HEK293 (cell line): Measurements from ENCODE around the gene CAPN10.

ENCODE experiments used
- CTCF ChIA-PET: fragments of 350-600 bp; formaldehyde crosslinking; extraction: SDS; loops from one replicate; lab custom pipeline; 2021; ENCODE audit warnings: antibody characterized with exemption; lab: Yijun Ruan, JAX
- POLR2A ChIA-PET: fragments of 300-600 bp; formaldehyde crosslinking; extraction: SDS; loops from one replicate; lab custom pipeline; 2020; ENCODE audit warnings: antibody characterized with exemption, inconsistent platforms; lab: Yijun Ruan, JAX
- H3K27ac ChIP-seq: fragments of 200-500 bp; sonication (Bioruptor generic); 2 replicates; pipeline ENCODE4 v1.5.1; 2014; ENCODE audit warnings: low read depth, low read length, control low read depth, inconsistent platforms; ENCODE audit errors: extremely low read depth
- H3K36me3 ChIP-seq, 2 experiments: fragments of 200-500 bp in 1 of 2; sonication (Bioruptor generic) in 1 of 2; 1 replicate in 1 of 2; 2 replicates in 1 of 2; pipeline ENCODE4 v1.5.1; 2014 to 2017; ENCODE audit warnings: inconsistent platforms in 2 of 2, low read length in 2 of 2; ENCODE audit not compliant: control insufficient read depth in 2 of 2, insufficient read depth in 1 of 2
- H3K4me1 ChIP-seq: fragments of 200-500 bp; sonication (Bioruptor generic); 2 replicates; pipeline ENCODE4 v1.5.1; 2014; ENCODE audit warnings: mild to moderate bottlenecking, low read length, inconsistent platforms; ENCODE audit not compliant: control insufficient read depth, insufficient read depth
- H3K4me3 ChIP-seq: 2 replicates; pipeline ENCODE4 v1.5.1; 2011; ENCODE audit warnings: low read depth, mild to moderate bottlenecking, control low read depth, low read length, moderate library complexity
- H3K9me3 ChIP-seq: fragments of 200-500 bp; sonication (Bioruptor generic); 2 replicates; pipeline ENCODE4 v1.5.1; 2014; ENCODE audit warnings: low read depth, low read length, inconsistent platforms; ENCODE audit not compliant: control insufficient read depth, insufficient read depth
- CTCF ChIP-seq: fragments of 450-650 bp; formaldehyde crosslinking; IDR thresholded peaks from 2 replicates; pipeline ENCODE4 v1.5.1; 2016; ENCODE audit warnings: missing biosample characterization, missing genetic modification characterization
- GLI4 ChIP-seq: fragments of 450-650 bp; formaldehyde crosslinking; IDR thresholded peaks from 2 replicates; pipeline ENCODE4 v1.5.1; 2016; ENCODE audit warnings: missing biosample characterization, missing genetic modification characterization
- GLIS1 ChIP-seq: fragments of 450-650 bp; formaldehyde crosslinking; IDR thresholded peaks from 2 replicates; pipeline ENCODE4 v1.5.1; 2016; ENCODE audit warnings: missing biosample characterization, missing genetic modification characterization
- HOXC10 ChIP-seq: sonication (generic); formaldehyde crosslinking; IDR thresholded peaks from 2 replicates; pipeline ENCODE4 v1.8.1; 2023; ENCODE audit warnings: mild to moderate bottlenecking, missing genetic modification reagents
- MYNN ChIP-seq: fragments of 450-650 bp; formaldehyde crosslinking; IDR thresholded peaks from 2 replicates; pipeline ENCODE4 v1.5.1; 2016; ENCODE audit warnings: missing biosample characterization, missing genetic modification characterization, borderline replicate concordance
- SP3 ChIP-seq: fragments of 450-650 bp; formaldehyde crosslinking; IDR thresholded peaks from 2 replicates; pipeline ENCODE4 v1.5.1; 2016; ENCODE audit warnings: missing biosample characterization, missing genetic modification characterization
- TCF7L2 ChIP-seq: IDR thresholded peaks from 2 replicates; pipeline ENCODE4 v1.6.1; 2011; ENCODE audit warnings: low read depth, mild to moderate bottlenecking, inconsistent platforms, low read length, moderate library complexity, borderline replicate concordance
- ZBTB17 ChIP-seq: fragments of 450-650 bp; formaldehyde crosslinking; IDR thresholded peaks from 2 replicates; pipeline ENCODE4 v1.5.1; 2016; ENCODE audit warnings: missing biosample characterization, missing genetic modification characterization
- ZEB2 ChIP-seq: fragments of 450-650 bp; formaldehyde crosslinking; IDR thresholded peaks from 2 replicates; pipeline ENCODE4 v1.5.1; 2016; ENCODE audit warnings: missing biosample characterization, missing genetic modification characterization
- ZNF114 ChIP-seq: fragments of 450-650 bp; formaldehyde crosslinking; IDR thresholded peaks from 2 replicates; pipeline ENCODE4 v1.5.0; 2017; ENCODE audit warnings: missing biosample characterization, missing genetic modification characterization
- ZNF155 ChIP-seq: fragments of 450-650 bp; formaldehyde crosslinking; IDR thresholded peaks from 2 replicates; pipeline ENCODE4 v1.5.1; 2016; ENCODE audit warnings: missing biosample characterization, missing genetic modification characterization
- ZNF221 ChIP-seq: fragments of 450-650 bp; formaldehyde crosslinking; IDR thresholded peaks from 2 replicates; pipeline ENCODE4 v1.5.1; 2017; ENCODE audit warnings: missing biosample characterization, missing genetic modification characterization, borderline replicate concordance
- ZNF223 ChIP-seq: fragments of 450-650 bp; formaldehyde crosslinking; IDR thresholded peaks from 2 replicates; pipeline ENCODE4 v1.5.1; 2016; ENCODE audit warnings: missing biosample characterization, missing genetic modification characterization
- ZNF354C ChIP-seq: fragments of 450-650 bp; formaldehyde crosslinking; IDR thresholded peaks from 2 replicates; pipeline ENCODE4 v1.5.1; 2016; ENCODE audit warnings: missing biosample characterization, missing genetic modification characterization, low read depth, borderline replicate concordance
- ZNF391 ChIP-seq: fragments of 450-650 bp; formaldehyde crosslinking; IDR thresholded peaks from 2 replicates; pipeline ENCODE4 v1.5.1; 2016; ENCODE audit warnings: low read depth, missing biosample characterization, missing genetic modification characterization, borderline replicate concordance
- ZNF488 ChIP-seq: fragments of 450-650 bp; formaldehyde crosslinking; IDR thresholded peaks from 2 replicates; pipeline ENCODE4 v1.5.1; 2016; ENCODE audit warnings: missing biosample characterization, missing genetic modification characterization
- ZNF514 ChIP-seq: fragments of 450-650 bp; formaldehyde crosslinking; IDR thresholded peaks from 2 replicates; pipeline ENCODE4 v1.5.1; 2016; ENCODE audit warnings: missing biosample characterization, missing genetic modification characterization
- ZNF623 ChIP-seq: fragments of 450-650 bp; formaldehyde crosslinking; IDR thresholded peaks from 2 replicates; pipeline ENCODE4 v1.5.1; 2016; ENCODE audit warnings: missing biosample characterization, missing genetic modification characterization
- ZNF658 ChIP-seq: fragments of 450-650 bp; formaldehyde crosslinking; IDR thresholded peaks from 2 replicates; pipeline ENCODE4; 2016; ENCODE audit warnings: missing biosample characterization, missing genetic modification characterization
- ZNF76 ChIP-seq: fragments of 450-650 bp; formaldehyde crosslinking; IDR thresholded peaks from 2 replicates; pipeline ENCODE4; 2016; ENCODE audit warnings: low read depth, missing biosample characterization, missing genetic modification characterization, borderline replicate concordance
- ZNF777 ChIP-seq: fragments of 450-650 bp; formaldehyde crosslinking; IDR thresholded peaks from 2 replicates; pipeline ENCODE4 v1.5.1; 2017; ENCODE audit warnings: missing biosample characterization, missing genetic modification characterization, borderline replicate concordance
- ZNF843 ChIP-seq: fragments of 450-650 bp; formaldehyde crosslinking; IDR thresholded peaks from 2 replicates; pipeline ENCODE4 v1.5.1; 2016; ENCODE audit warnings: missing biosample characterization, missing genetic modification characterization
- ZSCAN16 ChIP-seq: fragments of 450-650 bp; formaldehyde crosslinking; IDR thresholded peaks from 2 replicates; pipeline ENCODE4 v1.5.1; 2016; ENCODE audit warnings: missing biosample characterization, missing genetic modification characterization
- ZXDB ChIP-seq: fragments of 450-650 bp; formaldehyde crosslinking; IDR thresholded peaks from 2 replicates; pipeline ENCODE4 v1.5.1; 2016; ENCODE audit warnings: missing biosample characterization, missing genetic modification characterization
- TF ChIP-seq, protein P1 (sequence below): fragments of 450-650 bp; formaldehyde crosslinking; IDR thresholded peaks from 2 replicates; pipeline ENCODE4 v1.5.1; 2016; ENCODE audit warnings: missing biosample characterization, missing genetic modification characterization

The CAPN10 gene

DNA sequence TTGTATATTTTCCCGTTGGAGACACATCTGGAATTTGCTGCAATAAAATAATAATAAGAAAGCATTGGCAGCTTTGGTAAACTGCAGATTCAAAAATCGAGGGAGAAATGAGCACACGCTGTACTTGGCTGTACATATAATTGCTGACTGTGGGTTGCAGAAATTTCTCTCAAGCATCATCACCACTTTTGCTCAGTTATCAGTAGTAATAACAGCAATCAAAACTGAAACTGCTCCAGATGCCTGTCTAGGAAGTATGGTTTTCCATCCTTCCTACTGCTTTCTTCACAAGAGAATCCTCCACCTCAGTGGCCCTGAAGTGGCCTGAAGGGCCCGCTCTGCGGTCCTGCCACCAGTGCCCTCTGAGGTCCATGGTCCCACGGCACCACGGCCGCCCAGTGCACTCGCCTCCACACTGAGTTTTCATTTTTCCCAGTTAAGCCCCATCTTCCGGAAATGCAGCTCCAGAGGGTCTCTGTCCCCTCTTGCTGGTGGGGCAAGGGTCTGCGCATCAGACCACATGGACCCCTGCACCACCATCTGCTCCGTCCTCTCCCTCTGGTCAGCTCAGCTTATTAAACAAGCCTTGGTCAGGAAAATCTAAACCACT lies 22.5 kb upstream of the CAPN10 start:
- no peak for TF ChIP-seq TCF7L2
- no peak for TF ChIP-seq ZNF777
- no peak for TF ChIP-seq GLI4 (tag by site-specific recombination)
- no peak for TF ChIP-seq ZEB2 (tag by site-specific recombination)
- TF ChIP-seq HOXC10 (CRISPR knock-in tag) = no peak
- ChIA-PET POLR2A (interaction anchor here (1.7 to 3.8 kb wide), 2 partner anchors 22 to 23 kb away, joined by 9 to 46 read pairs; partner anchors contain the start of gene CAPN10), CTCF (interaction anchor here (0.5 to 3.8 kb wide), 4 partner anchors 16 to 50 kb away, joined by 4 to 33 read pairs (median 7); no protein-coding TSS in a partner anchor)
- peaks cover 0 to 22% of the 10 kb centered on the region in 2 experiments; a peak in 1 of 3 replicates for H3K36me3 ChIP-seq
- no peak overlapping the region for H3K27ac ChIP-seq
- no peaks in the 10 kb centered on the region for H3K9me3 ChIP-seq
- H3K4me1 ChIP-seq = peaks cover 8% of the 10 kb centered on the region
- H3K4me3 ChIP-seq = no peak overlapping the region

DNA sequence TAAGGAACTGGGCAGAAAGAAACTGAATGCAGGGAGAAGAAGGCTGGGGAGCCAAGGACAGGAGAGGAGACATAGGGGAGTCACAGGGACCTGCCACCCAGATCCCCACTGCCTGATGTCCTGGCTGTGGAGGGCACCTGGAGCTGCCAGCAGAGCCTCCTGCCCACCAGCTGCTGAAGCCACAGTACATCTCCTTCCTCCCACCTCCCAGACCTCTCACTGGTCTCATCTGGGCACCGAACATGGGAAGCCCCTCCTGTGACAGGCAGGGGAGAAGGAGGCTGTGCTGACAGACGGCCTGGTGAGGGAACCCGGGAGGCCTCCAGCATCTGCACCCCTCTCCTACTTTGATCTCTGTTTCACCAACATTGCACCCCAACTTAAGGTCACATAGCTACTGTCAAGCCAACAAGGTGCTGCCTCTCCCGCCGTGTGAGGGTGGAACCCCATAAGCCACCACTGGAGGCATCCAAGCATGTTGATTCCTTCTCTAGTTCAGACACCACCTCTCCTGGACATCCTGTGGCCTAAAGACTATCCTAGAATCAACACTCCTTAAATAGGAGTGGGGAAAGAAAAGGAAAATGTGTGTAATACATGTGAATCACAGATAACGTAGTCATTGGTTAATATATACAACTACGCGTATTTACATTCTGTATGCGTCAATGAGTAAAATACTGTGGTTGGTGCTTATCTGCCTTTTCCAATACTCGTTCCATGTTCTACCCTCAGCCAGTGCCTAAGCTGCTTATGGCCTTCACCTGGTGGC lies 21.8 kb upstream of the CAPN10 start:
- Histone ChIP-seq H3K9me3 (no peaks in the 10 kb centered on the region), H3K36me3 (peaks cover 0 to 21% of the 10 kb centered on the region in 2 experiments; a peak in 1 of 3 replicates), H3K4me3 (no peak overlapping the region), H3K27ac (peak overlapping the region; percentile 76; the same call in 1 of the 2 replicates)
- CTCF ChIA-PET = interaction anchor here (0.5 to 3.8 kb wide), 5 partner anchors 16 to 1526 kb away, joined by 3 to 33 read pairs (median 4); no protein-coding TSS in a partner anchor
- no peak for TF ChIP-seq ZNF843 (tag by site-specific recombination)
- TF ChIP-seq CTCF (tag by site-specific recombination) = peak; percentile 15; the same call in 1 of the 2 replicates
- TF ChIP-seq, all 188 proteins: peak for 1
- H3K4me1 ChIP-seq = peaks cover 6% of the 10 kb centered on the region
- POLR2A ChIA-PET = interaction anchor here (2.2 to 3.8 kb wide), 2 partner anchors 16 to 22 kb away, joined by 15 to 46 read pairs; partner anchors contain the start of gene CAPN10

DNA sequence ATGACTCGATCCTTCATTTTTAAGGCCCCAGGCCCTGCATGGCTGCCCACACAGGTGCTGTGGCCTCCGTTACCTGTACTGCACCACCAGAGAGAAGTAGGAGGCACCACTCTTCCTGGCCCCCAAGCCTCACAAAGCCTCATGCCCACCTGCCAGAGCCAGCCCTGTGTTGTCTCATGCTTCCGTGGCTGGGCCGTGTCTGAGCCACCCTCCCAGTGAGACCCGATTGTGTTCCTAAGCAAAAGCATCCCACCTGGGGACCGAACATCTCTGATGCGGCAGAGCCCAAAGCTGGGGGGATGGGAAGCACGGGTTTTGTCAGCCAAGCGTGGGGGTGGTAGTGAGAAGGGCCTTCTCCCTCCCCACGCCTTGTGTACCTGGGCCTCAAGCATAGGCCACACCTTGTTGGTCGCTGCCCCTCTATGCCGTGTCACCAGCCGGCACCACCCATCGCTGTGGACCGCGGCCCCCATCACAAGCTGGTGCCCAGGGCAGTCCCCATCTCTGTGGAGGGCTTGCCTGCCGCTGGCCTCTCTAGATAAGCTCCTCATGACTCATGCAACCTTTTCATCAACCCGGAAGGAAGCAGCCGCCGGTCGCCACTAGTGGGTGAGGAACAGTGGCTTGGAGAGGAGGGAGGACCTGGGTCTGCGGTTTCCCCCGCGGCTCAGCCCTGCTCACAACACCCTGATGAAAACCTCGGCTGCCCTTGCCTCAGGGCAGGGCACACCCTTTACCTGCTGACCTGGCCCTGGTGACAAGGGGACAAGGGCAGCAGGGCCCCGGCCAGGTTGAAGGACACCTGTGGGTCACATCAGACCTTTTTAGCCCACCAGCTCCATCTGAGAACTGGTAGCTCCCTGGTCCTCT lies 21.0 kb upstream of the CAPN10 start:
- H3K4me3 ChIP-seq = peak overlapping the region; percentile 38
- peaks cover 0 to 21% of the 10 kb centered on the region in 2 experiments; a peak in 1 of 3 replicates for H3K36me3 ChIP-seq
- peak overlapping the region; percentile 76 for H3K27ac ChIP-seq
- H3K9me3 ChIP-seq = no peaks in the 10 kb centered on the region
- peaks cover 4% of the 10 kb centered on the region for H3K4me1 ChIP-seq
- ChIA-PET POLR2A (interaction anchor here (0.6 to 3.8 kb wide), 6 partner anchors 13 to 239 kb away, joined by 3 to 46 read pairs (median 4); partner anchors contain the start of gene CAPN10), CTCF (interaction anchor here (0.6 to 3.8 kb wide), 12 partner anchors 15 to 1526 kb away, joined by 3 to 34 read pairs (median 4); partner anchors contain the start of gene CAPN10)
- TF ChIP-seq ZSCAN16 (tag by site-specific recombination) (no peak), ZNF114 (no peak), SP3 (tag by site-specific recombination) (no peak), ZNF155 (tag by site-specific recombination) (no peak), ZNF391 (tag by site-specific recombination) (no peak), ZNF623 (tag by site-specific recombination) (no peak), GLIS1 (tag by site-specific recombination) (peak; percentile 54), ZNF658 (tag by site-specific recombination) (no peak), ZNF488 (no peak), ZNF223 (tag by site-specific recombination) (no peak), ZNF76 (tag by site-specific recombination) (no peak), ZNF514 (tag by site-specific recombination) (no peak), MYNN (tag by site-specific recombination) (no peak), ZXDB (no peak), ZBTB17 (tag by site-specific recombination) (no peak), ZNF221 (tag by site-specific recombination) (no peak), ZNF354C (tag by site-specific recombination) (no peak)
- TF ChIP-seq, protein P1, sequence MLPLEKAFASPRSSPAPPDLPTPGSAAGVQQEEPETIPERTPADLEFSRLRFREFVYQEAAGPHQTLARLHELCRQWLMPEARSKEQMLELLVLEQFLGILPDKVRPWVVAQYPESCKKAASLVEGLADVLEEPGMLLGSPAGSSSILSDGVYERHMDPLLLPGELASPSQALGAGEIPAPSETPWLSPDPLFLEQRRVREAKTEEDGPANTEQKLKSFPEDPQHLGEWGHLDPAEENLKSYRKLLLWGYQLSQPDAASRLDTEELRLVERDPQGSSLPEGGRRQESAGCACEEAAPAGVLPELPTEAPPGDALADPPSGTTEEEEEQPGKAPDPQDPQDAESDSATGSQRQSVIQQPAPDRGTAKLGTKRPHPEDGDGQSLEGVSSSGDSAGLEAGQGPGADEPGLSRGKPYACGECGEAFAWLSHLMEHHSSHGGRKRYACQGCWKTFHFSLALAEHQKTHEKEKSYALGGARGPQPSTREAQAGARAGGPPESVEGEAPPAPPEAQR (tag by site-specific recombination) = no peak
